Measurements from ENCODE around the gene RAB36.

GRCh38 chr22:23099531-23099804 lies 45.8 kb upstream of the RAB36 start:
- TF ChIP-seq CTCF (IDR thresholded peaks at IDR 0.05): no peak
- TF ChIP-seq POLR2A (IDR thresholded peaks at IDR 0.05): no peak

All from lower leg skin (tissue), 3 donors.